ENCODE results near the gene STAG1. TPM values are rescaled to one million over a fixed set of nuclear protein-coding genes. Genes with fewer than 3 reads are reported as not detected.
"Not testable (repeated sequence)": the region's sequence is repeated elsewhere in the genome, so short reads cannot be mapped to it uniquely, and the experiment has no call there.

Gene STAG1
- total and polyA plus RNA-seq, 2 experiments from 2014 or later, result 12.4 to 41.1 TPM

GRCh38 chr3:136621628-136622027 lies 130.6 kb downstream of the STAG1 start:
- Histone ChIP-seq H3K36me3 (replicated peaks; ENCODE audit: insufficient read depth, low read depth) (no peaks in the 10 kb centered on the region), H4K20me1 (ENCODE audit: insufficient read depth, poor library complexity, severe bottlenecking) (no peaks in the 10 kb centered on the region), H3K9me2 (replicated peaks; ENCODE audit: insufficient read depth) (no peaks in the 10 kb centered on the region), H3K4me1 (ENCODE audit: insufficient read depth) (no peaks in the 10 kb centered on the region), H2AFZ (no peak overlapping the region), H3K27ac (no peak overlapping the region), H3K4me3 (no peak overlapping the region), H3K4me2 (no peak overlapping the region), H3K79me2 (peaks cover 65% of the 10 kb centered on the region), H3K9me3 (ENCODE audit: low read depth) (no peaks in the 10 kb centered on the region), H3K27me3 (no peaks in the 10 kb centered on the region)
- 89% methylated on average over 2 of the region's 2 CpGs for WGBS (ENCODE audit: low lambda C conversion rate, missing lambda C conversion rate)
- DNase-seq (ENCODE audit: low spot score), result no peak
- TF ChIP-seq CTCF (IDR thresholded peaks at IDR 0.05; ENCODE audit: poor library complexity), result no peak
- no peak for TF ChIP-seq EZH2 (IDR thresholded peaks at IDR 0.05; ENCODE audit: borderline replicate concordance)

DNA sequence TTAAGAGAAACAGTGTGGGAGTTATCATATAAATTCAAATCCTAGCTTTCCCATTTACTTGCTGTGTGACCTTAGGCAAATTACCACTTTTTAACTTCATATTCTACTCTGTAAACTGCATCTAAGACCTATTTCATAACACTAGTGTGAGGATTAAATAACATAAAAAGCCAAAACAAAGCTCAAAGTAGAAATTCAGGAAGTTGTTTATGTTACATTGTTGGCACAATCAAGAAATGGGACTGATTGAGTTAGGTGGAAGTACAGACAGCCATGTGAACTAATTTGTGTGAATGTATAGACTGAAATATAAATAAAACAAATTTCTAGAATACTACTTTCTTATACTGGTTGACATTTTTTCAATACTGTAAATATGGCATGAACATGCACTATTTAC lies 131.7 kb downstream of the STAG1 start:
- TF ChIP-seq CTCF (IDR thresholded peaks at IDR 0.05; ENCODE audit: poor library complexity) (no peak), EZH2 (IDR thresholded peaks at IDR 0.05; ENCODE audit: borderline replicate concordance) (no peak), EZH2phosphoT487 (IDR thresholded peaks at IDR 0.05; ENCODE audit: low read depth, severe bottlenecking, unreplicated experiment) (no peak)

GRCh38 chr3:136617969-136618525 lies 134.1 kb downstream of the STAG1 start:
- not testable (repeated sequence) for H3K4me2 ChIP-seq; H3K27ac ChIP-seq; H2AFZ ChIP-seq; H3K36me3 ChIP-seq (replicated peaks; ENCODE audit: insufficient read depth, low read depth); H3K27me3 ChIP-seq; H4K20me1 ChIP-seq (ENCODE audit: insufficient read depth, poor library complexity, severe bottlenecking); H3K4me1 ChIP-seq (ENCODE audit: insufficient read depth); H3K9me2 ChIP-seq (replicated peaks; ENCODE audit: insufficient read depth); H3K4me3 ChIP-seq; H3K9me3 ChIP-seq (ENCODE audit: low read depth); DNase-seq (ENCODE audit: low spot score)
- WGBS (ENCODE audit: low lambda C conversion rate, missing lambda C conversion rate), result 92% methylated on average over 6 of the region's 6 CpGs
- H3K79me2 ChIP-seq, result peaks cover 46% of the 10 kb centered on the region

More for the DNA sequence above, 131.7 kb downstream of the STAG1 start:
- H3K4me2 ChIP-seq, result no peak overlapping the region
- no peak overlapping the region for H2AFZ ChIP-seq
- H3K4me3 ChIP-seq, result no peak overlapping the region
- no peak overlapping the region for H3K27ac ChIP-seq
- H3K4me1 ChIP-seq (ENCODE audit: insufficient read depth), result no peaks in the 10 kb centered on the region
- no peaks in the 10 kb centered on the region for H3K9me3 ChIP-seq (ENCODE audit: low read depth)
- no peak for DNase-seq (ENCODE audit: low spot score)
- no peaks in the 10 kb centered on the region for H3K9me2 ChIP-seq (replicated peaks; ENCODE audit: insufficient read depth)
- no peaks in the 10 kb centered on the region for H3K36me3 ChIP-seq (replicated peaks; ENCODE audit: insufficient read depth, low read depth)
- H3K79me2 ChIP-seq, result peaks cover 57% of the 10 kb centered on the region
- no peaks in the 10 kb centered on the region for H4K20me1 ChIP-seq (ENCODE audit: insufficient read depth, poor library complexity, severe bottlenecking)
- H3K27me3 ChIP-seq, result no peaks in the 10 kb centered on the region

- H3K9me2 ChIP-seq (replicated peaks; ENCODE audit: insufficient read depth), result no peaks in the 10 kb centered on the region
- no peaks in the 10 kb centered on the region for H3K4me1 ChIP-seq (ENCODE audit: insufficient read depth)
- no peak overlapping the region for H2AFZ ChIP-seq
- H3K4me2 ChIP-seq, result no peak overlapping the region
- DNase-seq (ENCODE audit: low spot score), result peak; percentile 8
- H3K27ac ChIP-seq, result peak overlapping the region; percentile 49
- no peaks in the 10 kb centered on the region for H3K27me3 ChIP-seq
- no peaks in the 10 kb centered on the region for H3K36me3 ChIP-seq (replicated peaks; ENCODE audit: insufficient read depth, low read depth)
- H3K4me3 ChIP-seq, result no peak overlapping the region
- TF ChIP-seq CTCF (IDR thresholded peaks at IDR 0.05; ENCODE audit: poor library complexity), result no peak
- TF ChIP-seq EZH2phosphoT487 (IDR thresholded peaks at IDR 0.05; ENCODE audit: low read depth, severe bottlenecking, unreplicated experiment), result no peak
- H3K9me3 ChIP-seq (ENCODE audit: low read depth), result no peaks in the 10 kb centered on the region
- peaks cover 42% of the 10 kb centered on the region for H3K79me2 ChIP-seq
- H4K20me1 ChIP-seq (ENCODE audit: insufficient read depth, poor library complexity, severe bottlenecking), result no peaks in the 10 kb centered on the region
These were observed 135.0 kb downstream of the STAG1 start for GRCh38 chr3:136617198-136617597.

Measured in hepatocyte (in vitro differentiated cells).